ENCODE results near the gene DCC.
"Not testable (repeated sequence)": the region's sequence is repeated elsewhere in the genome, so short reads cannot be mapped to it uniquely, and the experiment has no call there.

The DCC gene

DNA sequence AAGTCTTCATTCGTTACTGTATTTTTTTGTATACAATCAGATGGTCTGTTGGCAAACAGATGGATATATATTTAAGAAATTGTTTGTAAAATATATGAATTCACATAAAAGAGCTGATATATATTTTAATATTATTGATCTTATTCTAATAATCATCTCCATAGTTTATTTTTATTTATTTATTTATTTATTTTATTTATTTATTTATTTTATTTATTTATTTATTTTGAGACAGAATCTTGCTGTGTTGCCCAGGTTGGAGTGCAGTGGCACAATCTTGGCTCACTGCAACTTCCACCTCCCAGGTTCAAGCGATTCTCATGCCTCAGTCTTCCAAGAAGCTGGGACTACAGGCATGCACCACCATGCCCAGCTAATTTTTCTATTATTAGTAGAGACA is 1128.2 kb downstream of the DCC start:
- intact Hi-C loops (cut with DNase I); DNase-seq: not testable (repeated sequence)

- intact Hi-C loops (cut with DNase I): no loop called here
- DNase-seq: no peak
Measured at GRCh38 chr18:53472546-53472945, 1132.5 kb downstream of the DCC start.

GRCh38 chr18:53478155-53478554 is 1138.2 kb downstream of the DCC start:
- no peak for DNase-seq
- intact Hi-C loops (cut with DNase I): no loop called here

GRCh38 chr18:53486296-53486695 is 1146.3 kb downstream of the DCC start:
- intact Hi-C loops (cut with DNase I): no loop called here
- no peak for DNase-seq

DNA sequence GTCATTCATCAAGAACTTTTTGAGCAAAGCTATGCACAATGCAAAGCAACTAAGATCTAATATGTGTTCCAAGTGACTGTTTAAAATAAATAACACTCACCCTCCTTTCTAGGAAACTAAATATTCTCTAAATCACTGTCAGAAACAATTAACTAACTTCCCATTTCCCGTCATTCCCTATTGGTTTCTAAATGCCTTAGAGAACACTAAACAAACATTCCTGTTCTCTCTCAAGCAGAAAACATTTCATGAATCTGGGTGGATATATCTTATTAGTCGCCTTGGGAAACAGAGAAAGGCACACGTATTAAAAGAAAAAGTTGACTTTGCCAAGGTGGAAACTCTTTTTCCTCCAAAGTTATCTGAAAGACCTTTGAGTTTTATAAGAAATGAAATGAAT is 1149.3 kb downstream of the DCC start:
- intact Hi-C loops (cut with DNase I): no loop called here

DNA sequence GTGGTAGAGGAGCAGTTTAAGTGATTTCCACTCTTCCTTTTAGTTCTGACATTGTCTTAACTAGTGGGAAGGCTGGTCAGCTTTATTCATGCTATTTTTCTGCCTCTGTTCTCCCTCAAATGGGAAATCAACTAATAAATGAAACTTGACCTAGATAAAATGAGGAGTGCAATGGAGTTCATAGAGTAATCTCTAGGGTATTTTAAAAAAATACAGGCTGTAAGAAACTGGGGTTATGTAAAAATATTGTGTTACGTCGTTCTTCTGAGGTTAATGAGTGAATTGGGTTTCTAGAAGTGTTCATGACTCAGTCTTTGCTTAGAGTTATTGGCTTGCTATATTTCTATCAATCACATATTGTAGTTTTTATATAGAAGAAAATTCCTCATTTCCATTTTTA is 1150.0 kb downstream of the DCC start:
- no peak for DNase-seq
- intact Hi-C loops (cut with DNase I): no loop called here

More for the DNA sequence above, 1149.3 kb downstream of the DCC start:
- no peak for DNase-seq

DNA sequence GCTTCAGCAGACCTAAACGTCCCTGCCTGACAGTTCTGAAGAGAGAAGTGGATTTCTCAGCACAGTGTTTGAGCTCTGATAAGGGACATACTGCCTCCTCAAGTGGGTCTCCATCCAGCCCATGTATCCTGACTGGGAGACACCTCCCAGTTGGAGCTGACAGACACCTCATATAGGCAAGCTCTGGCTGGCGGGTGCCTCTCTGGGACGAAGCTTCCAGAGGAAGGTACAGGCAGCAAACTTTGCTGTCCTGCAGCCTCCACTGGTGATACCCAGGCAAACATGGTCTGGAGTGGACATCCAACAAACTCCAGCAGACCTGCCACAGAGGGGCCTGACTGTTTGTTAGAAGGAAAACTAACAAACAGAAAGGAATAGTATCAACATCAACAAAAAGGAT is 1156.0 kb downstream of the DCC start:
- no peak for DNase-seq
- intact Hi-C loops (cut with DNase I): no loop called here

DNA sequence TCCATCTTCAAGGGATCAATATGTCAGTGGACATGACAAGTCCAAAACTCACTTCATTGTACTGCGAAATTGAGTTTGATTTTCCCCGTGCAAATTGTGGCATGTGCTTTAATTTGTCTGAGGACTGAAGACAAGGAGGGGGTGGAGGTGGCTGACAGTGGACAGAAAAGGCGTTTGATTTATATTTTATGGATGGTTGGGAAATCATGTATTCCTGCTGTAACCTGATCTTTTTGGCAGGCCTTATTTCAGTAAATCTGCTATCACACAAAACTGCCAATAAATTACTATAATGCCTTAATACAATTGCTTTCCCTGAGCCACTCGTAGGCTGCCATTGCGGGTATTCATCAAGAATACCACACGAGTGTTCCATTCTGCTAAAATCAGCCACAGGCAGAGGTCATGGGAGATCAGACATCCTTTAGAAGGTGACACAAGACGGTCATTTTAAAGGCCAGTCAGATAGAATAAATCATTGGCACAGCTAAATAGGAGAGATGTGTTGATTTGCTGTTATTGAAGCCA is 1164.0 kb downstream of the DCC start:
- no peak for DNase-seq
- intact Hi-C loops (cut with DNase I): no loop called here

GRCh38 chr18:53508529-53508928 is 1168.5 kb downstream of the DCC start:
- no peak for DNase-seq
- intact Hi-C loops (cut with DNase I): no loop called here

GRCh38 chr18:53509886-53510285 is 1169.9 kb downstream of the DCC start:
- intact Hi-C loops (cut with DNase I): no loop called here
- no peak for DNase-seq

- intact Hi-C loops (cut with DNase I): not testable (repeated sequence)
Measured at GRCh38 chr18:53511725-53512124, 1171.7 kb downstream of the DCC start.

DNA sequence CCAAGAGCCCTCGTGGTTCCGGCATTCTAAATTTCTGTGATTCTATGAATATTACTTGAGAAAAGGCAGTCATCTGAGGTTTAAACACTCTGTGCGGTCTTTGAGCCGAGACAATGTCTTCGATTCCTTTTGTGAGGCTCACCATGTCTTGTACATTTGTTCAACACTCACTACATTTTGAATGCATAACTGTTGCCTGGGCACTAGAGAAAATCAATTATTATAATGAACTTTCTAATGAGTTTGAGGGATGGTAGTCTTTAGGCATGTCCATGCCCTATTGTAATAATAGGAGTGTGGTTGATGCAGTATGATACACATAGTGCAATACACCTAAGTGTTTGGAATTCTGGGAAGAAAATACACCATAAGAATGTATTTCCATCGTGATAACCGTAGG is 1181.1 kb downstream of the DCC start:
- intact Hi-C loops (cut with DNase I): no loop called here
- DNase-seq: no peak

More at GRCh38 chr18:53511725-53512124, 1171.7 kb downstream of the DCC start:
- not testable (repeated sequence) for DNase-seq

GRCh38 chr18:53526101-53526870 is 1186.3 kb downstream of the DCC start:
- DNase-seq: no peak
- intact Hi-C loops (cut with DNase I): no loop called here

GRCh38 chr18:53527365-53527764 is 1187.4 kb downstream of the DCC start:
- DNase-seq: no peak
- intact Hi-C loops (cut with DNase I): no loop called here

GRCh38 chr18:53531187-53531586 is 1191.2 kb downstream of the DCC start:
- no peak for DNase-seq
- intact Hi-C loops (cut with DNase I): no loop called here

- DNase-seq: no peak
- intact Hi-C loops (cut with DNase I): no loop called here
Measured at GRCh38 chr18:53531896-53532295, 1191.9 kb downstream of the DCC start.

DNA sequence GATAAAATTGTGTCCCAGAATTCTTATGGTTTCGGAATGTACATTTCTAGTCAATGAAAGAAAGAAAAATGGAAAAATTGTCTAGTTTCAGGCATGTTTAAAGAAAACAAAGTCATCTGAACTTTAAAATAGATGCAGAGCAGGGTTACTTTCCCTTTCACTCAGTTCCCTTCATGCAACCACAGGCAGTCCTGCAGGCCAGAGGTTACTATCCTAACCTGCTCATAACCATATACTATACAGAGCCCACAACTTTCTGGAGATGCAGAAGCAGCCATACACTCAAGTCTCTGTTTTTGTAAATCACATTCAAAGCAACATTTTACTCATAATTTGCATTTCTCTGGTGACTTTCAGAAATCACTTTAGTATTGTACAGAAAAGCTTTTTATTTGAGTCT is 1194.2 kb downstream of the DCC start:
- no peak for DNase-seq
- intact Hi-C loops (cut with DNase I): no loop called here

- DNase-seq: peak in 41 of 42 donors; percentile 6 to 88 (median 67)
- intact Hi-C loops (cut with DNase I): no loop called here
Measured at GRCh38 chr18:53534695-53535094, 1194.7 kb downstream of the DCC start.

DNA sequence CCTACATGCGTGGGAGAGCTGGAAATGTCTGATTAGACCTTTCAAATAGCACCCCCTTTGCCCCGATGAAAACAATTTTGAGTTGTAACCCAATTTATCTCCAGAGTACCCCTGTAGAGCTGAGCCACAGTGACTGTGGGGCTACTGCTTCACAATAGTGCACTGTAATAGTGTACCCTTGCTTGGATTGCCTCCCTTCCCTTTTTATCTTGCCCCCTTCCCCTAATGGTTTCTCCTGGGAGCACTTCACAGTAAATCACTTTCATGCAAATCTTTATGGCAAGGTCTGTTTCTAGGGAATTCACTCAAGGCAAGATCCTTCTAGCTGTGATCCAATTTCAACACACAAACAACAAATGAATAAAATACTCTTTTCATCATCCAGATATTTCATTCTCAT is 1196.9 kb downstream of the DCC start:
- intact Hi-C loops (cut with DNase I): no loop called here

GRCh38 chr18:53541924-53542323 is 1201.9 kb downstream of the DCC start:
- no peak for DNase-seq
- intact Hi-C loops (cut with DNase I): no loop called here

More for the DNA sequence above, 1196.9 kb downstream of the DCC start:
- no peak for DNase-seq

- DNase-seq: no peak
- intact Hi-C loops (cut with DNase I): no loop called here
Measured at GRCh38 chr18:53543711-53544110, 1203.7 kb downstream of the DCC start.
